Tibial nerve (tissue), 4 donors: Measurements from ENCODE around the gene PLEKHA6.

ENCODE experiments used
- CTCF ChIP-seq, 5 experiments: fragments of 200-600 bp in 3 of 5; fragments of 450-650 bp in 2 of 5; sonication (generic) in 3 of 5; IDR thresholded peaks; one replicate each; pipeline ENCODE4 v1.5.1; 2016 to 2019; ENCODE audit warnings: antibody characterized with exemption in 5 of 5, mild to moderate bottlenecking in 3 of 5, moderate library complexity in 2 of 5
- EP300 ChIP-seq, 2 donors: sonication (generic); formaldehyde crosslinking; IDR thresholded peaks; one replicate each; pipeline ENCODE4 v1.6.1; 2017; ENCODE audit warnings: antibody characterized with exemption in 2 of 2, mild to moderate bottlenecking in 1 of 2
- POLR2A ChIP-seq, 2 donors: fragments of 450-650 bp; IDR thresholded peaks; one replicate each; pipeline ENCODE4 v1.6.1; 2017; ENCODE audit warnings: antibody characterized with exemption in 2 of 2, mild to moderate bottlenecking in 2 of 2, moderate library complexity in 2 of 2

GRCh38 chr1:204211046-204211445 lies 148.7 kb downstream of the PLEKHA6 start:
- TF ChIP-seq CTCF (IDR thresholded peaks at IDR 0.05) (no peak), POLR2A (IDR thresholded peaks at IDR 0.05) (no peak), EP300 (IDR thresholded peaks at IDR 0.05) (no peak)
